Activated CD4-positive, CD25-positive, alpha-beta regulatory T cell treated with anti-CD3 and anti-CD28 coated beads, Interleukin-2, amount 50 U/mL, for 24 hours (primary cell): Measurements from ENCODE around the gene SLCO2B1.

Experiments used
- ATAC-seq, 2 donors: fragments of 150-1000 bp; cut with Tn5 transposase; one replicate each; pipeline ENCODE4 v1.10.0; 2021; ENCODE audit warnings: mild to moderate bottlenecking in 1 of 2, moderate library complexity in 1 of 2

The SLCO2B1 gene

GRCh38 chr11:75229466-75229865 lies 78.6 kb downstream of the SLCO2B1 start:
- no peak for ATAC-seq

- no peak for ATAC-seq
These were observed 79.7 kb downstream of the SLCO2B1 start for GRCh38 chr11:75230621-75231020.

- ATAC-seq: no peak
These were observed 82.9 kb downstream of the SLCO2B1 start for GRCh38 chr11:75233754-75234172.

GRCh38 chr11:75236062-75236461 lies 85.2 kb downstream of the SLCO2B1 start:
- ATAC-seq: no peak

- no peak for ATAC-seq
These were observed 86.1 kb downstream of the SLCO2B1 start for GRCh38 chr11:75237050-75237449.

GRCh38 chr11:75238595-75239440 lies 87.9 kb downstream of the SLCO2B1 start:
- no peak for ATAC-seq

GRCh38 chr11:75239531-75240290 lies 88.8 kb downstream of the SLCO2B1 start:
- no peak for ATAC-seq

- no peak for ATAC-seq
These were observed 89.6 kb downstream of the SLCO2B1 start, which contains the start of gene TPBGL for GRCh38 chr11:75240311-75241035. TSS of gene TPBGL (plus strand) at chr11:75240774. CDS start at chr11:75241050, 276 bp downstream.

- peak; percentile 89 to 91 for ATAC-seq
These were observed 90.4 kb downstream of the SLCO2B1 start for GRCh38 chr11:75241036-75241905.

GRCh38 chr11:75241906-75242644 lies 91.2 kb downstream of the SLCO2B1 start:
- ATAC-seq: peak; percentile 33 to 44

GRCh38 chr11:75242722-75243600 lies 92.1 kb downstream of the SLCO2B1 start:
- ATAC-seq: no peak

GRCh38 chr11:75244052-75244814 lies 93.3 kb downstream of the SLCO2B1 start:
- no peak for ATAC-seq

GRCh38 chr11:75245356-75246005 lies 94.6 kb downstream of the SLCO2B1 start:
- no peak for ATAC-seq

GRCh38 chr11:75246006-75246670 lies 95.2 kb downstream of the SLCO2B1 start:
- ATAC-seq: no peak

- ATAC-seq: no peak
These were observed 95.9 kb downstream of the SLCO2B1 start for GRCh38 chr11:75246671-75247350.

GRCh38 chr11:75248924-75249256 lies 98.0 kb downstream of the SLCO2B1 start:
- no peak for ATAC-seq

GRCh38 chr11:75249704-75250103 lies 98.8 kb downstream of the SLCO2B1 start:
- ATAC-seq: no peak

GRCh38 chr11:75254326-75254725 lies 103.4 kb downstream of the SLCO2B1 start:
- ATAC-seq: no peak
